AG09319 (cell line): ENCODE measurements around the gene KRTAP3-2.
A peak's percentile ranks its signal among the peaks of the same experiment; 100 is the strongest.

ENCODE experiments used
- DNase-seq: peaks from one replicate; pipeline ENCODE4 v3.0.0-alpha.2; 2010; ENCODE audit warnings: low read depth; ENCODE audit errors: extremely low read depth
- CTCF ChIP-seq: IDR thresholded peaks from 2 replicates; pipeline ENCODE4 v1.5.1; 2011; ENCODE audit warnings: low read depth, mild to moderate bottlenecking, inconsistent platforms, low read length, moderate library complexity

KRTAP3-2 gene

GRCh38 chr17:40980117-40980516 is 19.6 kb downstream of the KRTAP3-2 start:
- TF ChIP-seq CTCF: no peak
- no peak for DNase-seq

DNA sequence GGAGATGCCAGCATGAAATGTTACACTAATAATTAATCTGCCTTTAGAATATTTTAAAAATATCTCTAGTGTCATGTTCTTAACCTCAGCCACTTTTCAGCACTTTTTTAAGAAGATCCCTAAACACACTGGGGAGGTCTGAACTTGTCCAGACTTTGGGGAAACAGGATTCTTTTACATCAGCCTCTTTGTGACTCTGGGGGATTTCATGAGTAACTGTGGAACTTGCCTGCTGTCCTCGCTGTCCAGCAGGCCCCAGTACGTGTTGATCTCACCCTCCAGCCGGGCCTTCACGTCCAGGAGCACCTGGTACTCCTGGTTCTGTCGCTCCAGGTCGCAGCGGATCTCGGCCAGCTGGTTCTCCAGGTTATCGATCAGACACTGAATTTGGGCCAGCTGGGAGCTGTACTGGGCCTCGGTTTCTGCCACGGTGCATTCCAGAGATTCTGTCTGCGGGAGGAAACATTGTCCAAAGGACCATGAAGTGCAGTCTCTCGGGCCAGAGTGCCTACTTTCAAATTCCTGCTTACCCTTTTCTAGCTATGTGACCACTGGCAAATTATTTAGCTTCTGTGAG is 21.0 kb downstream of the KRTAP3-2 start:
- DNase-seq: no peak
- no peak for TF ChIP-seq CTCF

DNA sequence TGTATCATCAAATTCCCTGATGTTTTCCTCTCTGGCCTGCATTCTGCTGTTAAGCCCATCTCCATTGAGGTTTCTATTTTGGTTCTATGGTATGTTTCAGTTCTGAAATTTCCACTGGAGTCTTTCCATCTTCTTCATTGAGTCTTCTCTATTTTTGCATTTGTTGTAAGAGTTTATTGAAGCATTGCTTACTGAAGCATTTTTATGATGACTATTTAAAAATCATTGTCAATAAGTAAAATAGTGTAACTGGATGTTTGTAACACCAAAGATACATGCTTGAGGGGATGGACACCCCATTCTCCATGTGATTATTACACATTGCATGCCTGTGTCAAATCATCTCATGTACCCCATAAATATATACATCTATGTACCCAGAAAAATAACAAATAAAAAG is 24.2 kb downstream of the KRTAP3-2 start:
- TF ChIP-seq CTCF: no peak
- DNase-seq: no peak

DNA sequence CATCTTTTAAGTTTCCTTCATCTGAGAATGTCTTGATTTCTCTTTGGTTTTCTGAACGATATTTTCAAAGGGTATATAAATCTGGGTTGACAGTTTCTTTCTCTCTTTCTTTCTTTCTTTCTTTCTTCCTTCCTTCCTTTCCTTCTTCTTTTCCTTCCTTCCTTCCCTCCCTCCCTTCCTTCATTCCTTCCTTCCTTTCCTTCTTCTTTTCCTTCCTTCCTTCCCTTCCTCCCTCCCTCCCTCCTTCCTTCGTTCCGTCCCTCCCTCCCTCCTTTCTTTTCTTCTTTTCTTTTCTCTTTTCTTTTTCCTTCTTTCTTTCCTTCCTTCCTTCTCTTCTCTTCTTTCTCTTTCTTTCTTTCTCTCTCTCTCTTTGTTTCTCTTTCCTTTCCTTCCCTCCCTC is 25.3 kb downstream of the KRTAP3-2 start:
- DNase-seq: no peak
- TF ChIP-seq CTCF: no peak

DNA sequence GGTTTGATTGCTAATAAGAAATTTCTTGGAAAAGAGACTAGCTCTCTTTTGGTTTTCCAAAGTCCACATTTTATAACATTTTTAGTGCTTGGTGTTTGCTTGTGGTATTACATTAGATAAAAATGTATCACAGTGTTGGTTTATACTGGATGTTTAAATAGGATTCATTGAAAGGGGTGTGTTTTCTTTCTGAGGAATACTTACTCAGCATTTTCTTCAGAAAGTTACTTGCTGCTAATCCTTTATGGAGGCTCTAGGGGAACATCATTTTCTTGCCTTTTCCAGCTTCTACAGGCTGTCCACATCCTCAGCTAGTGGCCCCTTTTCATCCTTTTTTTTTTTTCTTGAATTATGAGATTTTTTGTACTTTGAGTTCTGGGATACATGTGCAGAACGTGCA is 32.1 kb downstream of the KRTAP3-2 start:
- no peak for DNase-seq
- no peak for TF ChIP-seq CTCF

DNA sequence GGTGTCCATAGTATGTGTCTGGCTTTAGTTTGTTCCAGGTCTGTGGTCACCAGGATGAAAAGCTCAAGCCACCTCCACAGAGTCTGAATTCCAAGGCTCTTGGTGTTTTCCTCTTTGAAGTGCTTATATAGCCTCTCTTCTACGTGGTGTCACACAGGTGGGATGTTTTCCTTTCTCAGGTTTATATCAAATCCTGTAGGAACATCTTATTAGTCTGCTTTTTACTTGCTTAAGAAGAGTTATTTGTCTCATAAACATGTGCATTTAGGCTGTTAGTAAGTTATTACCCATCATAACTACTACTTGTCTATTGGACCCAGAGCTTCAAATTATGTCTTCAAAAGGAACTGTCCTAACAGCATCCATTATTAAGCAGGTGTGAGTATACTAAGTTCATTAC is 32.9 kb downstream of the KRTAP3-2 start, which contains the start of gene KRT39:
Gene KRT39, minus strand, starts transcription at position 101 of the 400 bp plus-strand sequence. Its CDS starts 92 bp downstream, at position 9.
- no peak for DNase-seq
- TF ChIP-seq CTCF: no peak

DNA sequence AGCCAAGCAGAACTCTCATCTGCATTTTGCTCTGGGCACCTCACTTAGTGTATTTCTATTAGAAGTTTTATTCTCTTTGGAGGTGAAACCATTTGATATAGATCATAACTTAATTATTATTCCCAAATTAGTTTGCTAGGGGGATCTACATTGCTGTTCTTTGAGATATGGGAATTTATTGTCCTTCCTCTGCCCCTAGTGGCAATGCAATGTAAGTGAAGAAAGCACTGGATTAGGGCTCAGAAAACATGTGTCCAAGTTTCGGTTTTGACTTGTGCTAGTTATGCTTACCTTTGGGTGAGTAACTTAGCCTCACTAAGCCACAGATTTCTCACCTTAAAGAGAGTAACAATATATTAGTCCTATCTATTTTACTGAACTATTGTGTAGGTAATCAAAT is 35.9 kb downstream of the KRTAP3-2 start:
- no peak for DNase-seq

More for the DNA sequence above, 35.9 kb downstream of the KRTAP3-2 start:
- TF ChIP-seq CTCF: peak; percentile 48
